ENCODE data around the gene PPP1R14D. TPM values are rescaled to one million over a fixed set of nuclear protein-coding genes. Genes with fewer than 3 reads are reported as not detected.

The PPP1R14D gene
- total RNA-seq, 1 donor from 2014 or later = not detected

GRCh38 chr15:40796041-40796440 is 32.5 kb downstream of the PPP1R14D start:
- H3K27ac Mint-ChIP-seq (ENCODE audit: unreplicated experiment) = peak overlapping the region; percentile 96
- DNase-seq (ENCODE audit: low spot score) = no peak
- H3K27me3 Mint-ChIP-seq (ENCODE audit: unreplicated experiment) = peaks cover 2% of the 10 kb centered on the region
- H3K36me3 Mint-ChIP-seq (ENCODE audit: low read depth, unreplicated experiment) = peaks cover 19% of the 10 kb centered on the region
- no peak for TF ChIP-seq CTCF (IDR thresholded peaks at IDR 0.05; ENCODE audit: unreplicated experiment)
- peak overlapping the region; percentile 11 for H3K4me3 Mint-ChIP-seq (ENCODE audit: unreplicated experiment)
- H3K4me1 Mint-ChIP-seq (ENCODE audit: unreplicated experiment) = peaks cover 20% of the 10 kb centered on the region
- H3K9me3 Mint-ChIP-seq (ENCODE audit: unreplicated experiment) = no peaks in the 10 kb centered on the region

GRCh38 chr15:40793216-40793989 is 35.1 kb downstream of the PPP1R14D start:
- no peak for TF ChIP-seq CTCF (IDR thresholded peaks at IDR 0.05; ENCODE audit: unreplicated experiment)

GRCh38 chr15:40792394-40792793 is 36.1 kb downstream of the PPP1R14D start:
- no peak for DNase-seq (ENCODE audit: low spot score)
- no peak overlapping the region for H3K27ac Mint-ChIP-seq (ENCODE audit: unreplicated experiment)
- peaks cover 3% of the 10 kb centered on the region for H3K27me3 Mint-ChIP-seq (ENCODE audit: unreplicated experiment)
- H3K36me3 Mint-ChIP-seq (ENCODE audit: low read depth, unreplicated experiment) = peaks cover 10% of the 10 kb centered on the region
- no peaks in the 10 kb centered on the region for H3K9me3 Mint-ChIP-seq (ENCODE audit: unreplicated experiment)
- TF ChIP-seq CTCF (IDR thresholded peaks at IDR 0.05; ENCODE audit: unreplicated experiment) = no peak
- peaks cover 18% of the 10 kb centered on the region for H3K4me1 Mint-ChIP-seq (ENCODE audit: unreplicated experiment)
- H3K4me3 Mint-ChIP-seq (ENCODE audit: unreplicated experiment) = no peak overlapping the region

More at GRCh38 chr15:40793216-40793989, 35.1 kb downstream of the PPP1R14D start:
- Mint-ChIP-seq H3K36me3 (ENCODE audit: low read depth, unreplicated experiment) (peaks cover 15% of the 10 kb centered on the region), H3K4me3 (ENCODE audit: unreplicated experiment) (no peak overlapping the region), H3K4me1 (ENCODE audit: unreplicated experiment) (peaks cover 20% of the 10 kb centered on the region), H3K27me3 (ENCODE audit: unreplicated experiment) (peaks cover 3% of the 10 kb centered on the region), H3K27ac (ENCODE audit: unreplicated experiment) (no peak overlapping the region), H3K9me3 (ENCODE audit: unreplicated experiment) (no peaks in the 10 kb centered on the region)
- no peak for DNase-seq (ENCODE audit: low spot score)

GRCh38 chr15:40790718-40791117 is 37.8 kb downstream of the PPP1R14D start:
- peaks cover 15% of the 10 kb centered on the region for H3K4me1 Mint-ChIP-seq (ENCODE audit: unreplicated experiment)
- no peak for TF ChIP-seq CTCF (IDR thresholded peaks at IDR 0.05; ENCODE audit: unreplicated experiment)
- no peak overlapping the region for H3K4me3 Mint-ChIP-seq (ENCODE audit: unreplicated experiment)
- peaks cover 1% of the 10 kb centered on the region for H3K27me3 Mint-ChIP-seq (ENCODE audit: unreplicated experiment)
- no peak for DNase-seq (ENCODE audit: low spot score)
- no peak overlapping the region for H3K27ac Mint-ChIP-seq (ENCODE audit: unreplicated experiment)
- H3K36me3 Mint-ChIP-seq (ENCODE audit: low read depth, unreplicated experiment) = peaks cover 10% of the 10 kb centered on the region
- H3K9me3 Mint-ChIP-seq (ENCODE audit: unreplicated experiment) = no peaks in the 10 kb centered on the region

- Mint-ChIP-seq H3K27me3 (ENCODE audit: unreplicated experiment) (peaks cover 1% of the 10 kb centered on the region), H3K36me3 (ENCODE audit: low read depth, unreplicated experiment) (peaks cover 10% of the 10 kb centered on the region), H3K9me3 (ENCODE audit: unreplicated experiment) (no peaks in the 10 kb centered on the region), H3K4me1 (ENCODE audit: unreplicated experiment) (peaks cover 10% of the 10 kb centered on the region), H3K4me3 (ENCODE audit: unreplicated experiment) (no peak overlapping the region), H3K27ac (ENCODE audit: unreplicated experiment) (no peak overlapping the region)
- DNase-seq (ENCODE audit: low spot score) = no peak
- no peak for TF ChIP-seq CTCF (IDR thresholded peaks at IDR 0.05; ENCODE audit: unreplicated experiment)
These were observed 38.5 kb downstream of the PPP1R14D start for GRCh38 chr15:40789999-40790398.
